Keratinocyte (primary cell): Measurements from ENCODE around the gene TMEM132D.

Experiments
- EZH2 ChIP-seq: IDR thresholded peaks from one replicate; pipeline ENCODE4 v1.6.1; 2012; ENCODE audit warnings: inconsistent platforms, mild to moderate bottlenecking, low read length, moderate library complexity
- TF ChIP-seq, protein P1 (sequence below), 3 experiments: IDR thresholded peaks in 1 of 3; conservative IDR thresholded peaks in 1 of 3; optimal IDR thresholded peaks in 1 of 3; 2 replicates in 2 of 3; 3 replicates in 1 of 3; pipeline versions ENCODE3 to v1.5.1; 2011; ENCODE audit warnings: low read length in 3 of 3, mild to moderate bottlenecking in 3 of 3, moderate library complexity in 2 of 3, control low read depth in 1 of 3, inconsistent platforms in 1 of 3; ENCODE audit not compliant: insufficient read depth in 2 of 3; ENCODE audit errors: extremely low read depth in 1 of 3

DNA sequence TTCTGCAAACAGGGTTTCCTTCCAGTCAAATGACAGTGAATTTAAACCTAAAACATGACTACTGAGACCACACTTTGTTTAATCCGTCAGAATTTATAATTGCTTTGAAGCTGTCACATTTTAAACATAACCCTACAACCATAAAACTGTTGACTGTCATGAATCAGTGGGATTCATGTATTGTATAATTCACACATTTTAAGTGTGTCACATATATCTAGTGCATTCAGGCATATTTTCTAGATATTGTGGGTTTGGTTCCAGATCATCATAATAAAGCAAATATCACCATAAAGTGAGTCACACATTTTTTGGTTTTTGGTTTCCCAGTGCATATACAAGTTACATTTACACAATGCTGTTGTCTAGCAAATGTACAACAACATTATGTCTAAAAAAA is 304.4 kb downstream of the TMEM132D start:
- TF ChIP-seq, protein P1, sequence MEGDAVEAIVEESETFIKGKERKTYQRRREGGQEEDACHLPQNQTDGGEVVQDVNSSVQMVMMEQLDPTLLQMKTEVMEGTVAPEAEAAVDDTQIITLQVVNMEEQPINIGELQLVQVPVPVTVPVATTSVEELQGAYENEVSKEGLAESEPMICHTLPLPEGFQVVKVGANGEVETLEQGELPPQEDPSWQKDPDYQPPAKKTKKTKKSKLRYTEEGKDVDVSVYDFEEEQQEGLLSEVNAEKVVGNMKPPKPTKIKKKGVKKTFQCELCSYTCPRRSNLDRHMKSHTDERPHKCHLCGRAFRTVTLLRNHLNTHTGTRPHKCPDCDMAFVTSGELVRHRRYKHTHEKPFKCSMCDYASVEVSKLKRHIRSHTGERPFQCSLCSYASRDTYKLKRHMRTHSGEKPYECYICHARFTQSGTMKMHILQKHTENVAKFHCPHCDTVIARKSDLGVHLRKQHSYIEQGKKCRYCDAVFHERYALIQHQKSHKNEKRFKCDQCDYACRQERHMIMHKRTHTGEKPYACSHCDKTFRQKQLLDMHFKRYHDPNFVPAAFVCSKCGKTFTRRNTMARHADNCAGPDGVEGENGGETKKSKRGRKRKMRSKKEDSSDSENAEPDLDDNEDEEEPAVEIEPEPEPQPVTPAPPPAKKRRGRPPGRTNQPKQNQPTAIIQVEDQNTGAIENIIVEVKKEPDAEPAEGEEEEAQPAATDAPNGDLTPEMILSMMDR (optimal IDR thresholded peaks at IDR 0.05 in 1 of 3, IDR thresholded peaks at IDR 0.05 in 1 of 3, conservative IDR thresholded peaks at IDR 0.05 in 1 of 3; ENCODE audit: extremely low read depth in 1 of 3, insufficient read depth in 2 of 3, low read length in 3 of 3), result no peak
- no peak for TF ChIP-seq EZH2
